ENCODE measurements around the gene DKK3. TPM values are rescaled to one million over a fixed set of nuclear protein-coding genes. Genes with fewer than 3 reads are reported as not detected.

DKK3 gene
- total and polyA plus RNA-seq, 8 donors = 21.8 to 63.8 (median 37.6) TPM

- peak overlapping the region in 2 of 5 donors; percentile 67 to 81 for H3K27ac ChIP-seq
- intact Hi-C loops (cut with DNase I; ENCODE audit: low total_unique reads) = no loop called here
- no peaks in the 10 kb centered on the region for H3K27me3 ChIP-seq
Observed at GRCh38 chr11:11971906-11972547, 36.4 kb downstream of the DKK3 start.

GRCh38 chr11:11970556-11970955 lies 37.9 kb downstream of the DKK3 start:
- peak in 1 of 2 donors; percentile 5 for DNase-seq
- Histone ChIP-seq H3K36me3 (peaks cover 0 to 9% (median 0%) of the 10 kb centered on the region in 4 donors), H3K4me1 (peaks cover 10 to 40% (median 26%) of the 10 kb centered on the region in 4 donors), H3K4me3 (no peak overlapping the region), H3K27ac (no peak overlapping the region), H3K9me3 (no peaks in the 10 kb centered on the region), H3K27me3 (no peaks in the 10 kb centered on the region)
- TF ChIP-seq, protein P1, sequence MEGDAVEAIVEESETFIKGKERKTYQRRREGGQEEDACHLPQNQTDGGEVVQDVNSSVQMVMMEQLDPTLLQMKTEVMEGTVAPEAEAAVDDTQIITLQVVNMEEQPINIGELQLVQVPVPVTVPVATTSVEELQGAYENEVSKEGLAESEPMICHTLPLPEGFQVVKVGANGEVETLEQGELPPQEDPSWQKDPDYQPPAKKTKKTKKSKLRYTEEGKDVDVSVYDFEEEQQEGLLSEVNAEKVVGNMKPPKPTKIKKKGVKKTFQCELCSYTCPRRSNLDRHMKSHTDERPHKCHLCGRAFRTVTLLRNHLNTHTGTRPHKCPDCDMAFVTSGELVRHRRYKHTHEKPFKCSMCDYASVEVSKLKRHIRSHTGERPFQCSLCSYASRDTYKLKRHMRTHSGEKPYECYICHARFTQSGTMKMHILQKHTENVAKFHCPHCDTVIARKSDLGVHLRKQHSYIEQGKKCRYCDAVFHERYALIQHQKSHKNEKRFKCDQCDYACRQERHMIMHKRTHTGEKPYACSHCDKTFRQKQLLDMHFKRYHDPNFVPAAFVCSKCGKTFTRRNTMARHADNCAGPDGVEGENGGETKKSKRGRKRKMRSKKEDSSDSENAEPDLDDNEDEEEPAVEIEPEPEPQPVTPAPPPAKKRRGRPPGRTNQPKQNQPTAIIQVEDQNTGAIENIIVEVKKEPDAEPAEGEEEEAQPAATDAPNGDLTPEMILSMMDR (IDR thresholded peaks at IDR 0.05) = no peak
- TF ChIP-seq EP300 (IDR thresholded peaks at IDR 0.05) (no peak), POLR2A (IDR thresholded peaks at IDR 0.05) (no peak)
- WGBS, 5 donors = 73 to 100% (median 100%) methylated on average over 2 of the region's 2 CpGs
- intact Hi-C loops (cut with DNase I; ENCODE audit: low total_unique reads) = no loop called here

More at GRCh38 chr11:11971906-11972547, 36.4 kb downstream of the DKK3 start:
- no peaks in the 10 kb centered on the region for H3K9me3 ChIP-seq
- no peak overlapping the region for H3K4me3 ChIP-seq
- WGBS, 5 donors = 81 to 85% (median 83%) methylated on average over 5 of the region's 5 CpGs
- TF ChIP-seq, protein P1 (IDR thresholded peaks at IDR 0.05) = no peak
- no peak for TF ChIP-seq POLR2AphosphoS5 (IDR thresholded peaks at IDR 0.05)
- TF ChIP-seq EP300 (IDR thresholded peaks at IDR 0.05) = no peak
- TF ChIP-seq POLR2A (IDR thresholded peaks at IDR 0.05) = no peak
- DNase-seq = peak; percentile 10 to 62
- peaks cover 24 to 53% (median 36%) of the 10 kb centered on the region in 4 donors for H3K4me1 ChIP-seq
- H3K36me3 ChIP-seq = peaks cover 0 to 9% (median 0%) of the 10 kb centered on the region in 4 donors

GRCh38 chr11:11969380-11970215 lies 38.8 kb downstream of the DKK3 start:
- peaks cover 0 to 9% (median 0%) of the 10 kb centered on the region in 4 donors for H3K36me3 ChIP-seq
- no peaks in the 10 kb centered on the region for H3K27me3 ChIP-seq
- DNase-seq = peak in 1 of 2 donors; percentile 23
- H3K27ac ChIP-seq = no peak overlapping the region
- peaks cover 8 to 37% (median 24%) of the 10 kb centered on the region in 4 donors for H3K4me1 ChIP-seq
- WGBS, 5 donors = 90 to 97% (median 94%) methylated on average over 18 to 19 of the region's 19 CpGs
- intact Hi-C loops (cut with DNase I; ENCODE audit: low total_unique reads) = no loop called here
- TF ChIP-seq, protein P1 (IDR thresholded peaks at IDR 0.05) = no peak
- TF ChIP-seq EP300 (IDR thresholded peaks at IDR 0.05) = no peak
- no peak for TF ChIP-seq POLR2A (IDR thresholded peaks at IDR 0.05)
- H3K4me3 ChIP-seq = no peak overlapping the region
- no peaks in the 10 kb centered on the region for H3K9me3 ChIP-seq

- peaks cover 0 to 18% (median 3%) of the 10 kb centered on the region in 4 donors for H3K36me3 ChIP-seq
- peaks cover 8 to 39% (median 26%) of the 10 kb centered on the region in 4 donors for H3K4me1 ChIP-seq
- intact Hi-C loops (cut with DNase I; ENCODE audit: low total_unique reads) = no loop called here
- DNase-seq = peak in 1 of 2 donors; percentile 66
- no peak overlapping the region for H3K4me3 ChIP-seq
- 70 to 85% (median 83%) methylated on average over 6 to 11 of the region's 11 CpGs for WGBS, 5 donors
- TF ChIP-seq, protein P1 (IDR thresholded peaks at IDR 0.05) = no peak
- TF ChIP-seq EP300 (IDR thresholded peaks at IDR 0.05) = no peak
- no peak for TF ChIP-seq POLR2A (IDR thresholded peaks at IDR 0.05)
- TF ChIP-seq POLR2AphosphoS5 (IDR thresholded peaks at IDR 0.05) = no peak
- no peaks in the 10 kb centered on the region for H3K9me3 ChIP-seq
- H3K27me3 ChIP-seq = no peaks in the 10 kb centered on the region
- no peak overlapping the region for H3K27ac ChIP-seq
Observed at GRCh38 chr11:11968511-11969280, 39.7 kb downstream of the DKK3 start.
